Measurements from ENCODE around the gene LONP1.
"Not testable (repeated sequence)": the region's sequence is repeated elsewhere in the genome, so short reads cannot be mapped to it uniquely, and the experiment has no call there.

LONP1 gene

GRCh38 chr19:5690125-5690954, 29.6 kb downstream of the LONP1 start, which contains the start of gene RPL36:
TSS of gene RPL36 (plus strand) at chr19:5690295. CDS start at chr19:5690508, 213 bp downstream.
- peaks cover 11% of the 10 kb centered on the region for H4K20me1 ChIP-seq (ENCODE audit: control insufficient read depth, insufficient read depth, low read depth, low read length)
- peak within 1 kb of the TSS; percentile 99 for H3K4me3 ChIP-seq (ENCODE audit: low read length)
- no peaks in the 10 kb centered on the region for H3K27me3 ChIP-seq (ENCODE audit: control insufficient read depth, low read length)
- H3K4me1 ChIP-seq (ENCODE audit: control insufficient read depth, low read length) = peaks cover 28% of the 10 kb centered on the region
- H3K36me3 ChIP-seq (ENCODE audit: control insufficient read depth, low read length) = peaks cover 52% of the 10 kb centered on the region
- TF ChIP-seq CTCF (IDR thresholded peaks at IDR 0.05; ENCODE audit: low read depth, low read length, poor library complexity, severe bottlenecking) = peak; percentile 82
- no peak for TF ChIP-seq EZH2phosphoT487 (IDR thresholded peaks at IDR 0.05; ENCODE audit: borderline replicate concordance, low read length)
- H3K27ac ChIP-seq (ENCODE audit: low read depth, low read length) = peak within 1 kb of the TSS; percentile 84
- no peaks in the 10 kb centered on the region for H3K9me2 ChIP-seq (replicated peaks; ENCODE audit: control insufficient read depth, low read length)
- no peaks in the 10 kb centered on the region for H3K9me3 ChIP-seq (ENCODE audit: control insufficient read depth, insufficient read depth, low read length)
- peak within 1 kb of the TSS; percentile 68 for H3K4me2 ChIP-seq (ENCODE audit: low read length)
- H3K79me2 ChIP-seq (ENCODE audit: control insufficient read depth, low read length) = peaks cover 47% of the 10 kb centered on the region
- peaks cover 19% of the 10 kb centered on the region for H3F3A ChIP-seq (ENCODE audit: control insufficient read depth, insufficient read depth)

- H3K4me2 ChIP-seq (ENCODE audit: low read length); H3K9me2 ChIP-seq (replicated peaks; ENCODE audit: control insufficient read depth, low read length); H3K27ac ChIP-seq (ENCODE audit: low read depth, low read length); H3K9me3 ChIP-seq (ENCODE audit: control insufficient read depth, insufficient read depth, low read length); H3K4me3 ChIP-seq (ENCODE audit: low read length); H3K27me3 ChIP-seq (ENCODE audit: control insufficient read depth, low read length): not testable (repeated sequence)
- Histone ChIP-seq H4K20me1 (ENCODE audit: control insufficient read depth, insufficient read depth, low read depth, low read length) (peaks cover 11% of the 10 kb centered on the region), H3K36me3 (ENCODE audit: control insufficient read depth, low read length) (peaks cover 32% of the 10 kb centered on the region), H3K79me2 (ENCODE audit: control insufficient read depth, low read length) (peaks cover 34% of the 10 kb centered on the region), H3F3A (ENCODE audit: control insufficient read depth, insufficient read depth) (peaks cover 13% of the 10 kb centered on the region), H3K4me1 (ENCODE audit: control insufficient read depth, low read length) (peaks cover 28% of the 10 kb centered on the region)
These were observed 31.6 kb downstream of the LONP1 start for GRCh38 chr19:5688262-5688881.

GRCh38 chr19:5687360-5688198, 32.4 kb downstream of the LONP1 start:
- peaks cover 9% of the 10 kb centered on the region for H4K20me1 ChIP-seq (ENCODE audit: control insufficient read depth, insufficient read depth, low read depth, low read length)
- H3K4me2 ChIP-seq (ENCODE audit: low read length) = peak overlapping the region; percentile 86; the same call in 1 of the 2 replicates
- H3K27ac ChIP-seq (ENCODE audit: low read depth, low read length) = no peak overlapping the region
- H3K27me3 ChIP-seq (ENCODE audit: control insufficient read depth, low read length) = no peaks in the 10 kb centered on the region
- TF ChIP-seq CTCF (IDR thresholded peaks at IDR 0.05; ENCODE audit: low read depth, low read length, poor library complexity, severe bottlenecking) = peak; percentile 29
- no peak for TF ChIP-seq EZH2phosphoT487 (IDR thresholded peaks at IDR 0.05; ENCODE audit: borderline replicate concordance, low read length)
- peaks cover 26% of the 10 kb centered on the region for H3K4me1 ChIP-seq (ENCODE audit: control insufficient read depth, low read length)
- H3K9me2 ChIP-seq (replicated peaks; ENCODE audit: control insufficient read depth, low read length) = no peaks in the 10 kb centered on the region
- peak overlapping the region; percentile 82; the same call in 1 of the 2 replicates for H3K4me3 ChIP-seq (ENCODE audit: low read length)
- peaks cover 26% of the 10 kb centered on the region for H3K79me2 ChIP-seq (ENCODE audit: control insufficient read depth, low read length)
- H3F3A ChIP-seq (ENCODE audit: control insufficient read depth, insufficient read depth) = peaks cover 7% of the 10 kb centered on the region
- H3K9me3 ChIP-seq (ENCODE audit: control insufficient read depth, insufficient read depth, low read length) = no peaks in the 10 kb centered on the region
- peaks cover 24% of the 10 kb centered on the region for H3K36me3 ChIP-seq (ENCODE audit: control insufficient read depth, low read length)

Measured in DOHH2 (cell line).